Trophoblast cell (in vitro differentiated cells and primary cell): ENCODE results near the gene RBM33.

Experiments
- DNase-seq, 2 donors: peaks; one replicate each; pipeline ENCODE4 v3.0.0-alpha.2; 2016
- H2AFZ ChIP-seq: 2 replicates; pipeline ENCODE4 v1.6.1; 2013; ENCODE audit warnings: low read length, moderate library complexity, mild to moderate bottlenecking; ENCODE audit not compliant: insufficient read depth, poor library complexity
- H2AK5ac ChIP-seq: 2 replicates; pipeline ENCODE4 v1.6.1; 2013; ENCODE audit warnings: mild to moderate bottlenecking, low read length
- H2BK120ac ChIP-seq: 2 replicates; pipeline ENCODE4 v1.6.1; 2013; ENCODE audit warnings: low read length, mild to moderate bottlenecking, moderate library complexity; ENCODE audit not compliant: insufficient read depth, poor library complexity
- H2BK12ac ChIP-seq: 2 replicates; pipeline ENCODE4 v1.6.1; 2013; ENCODE audit warnings: mild to moderate bottlenecking, low read length, moderate library complexity
- H2BK5ac ChIP-seq: 2 replicates; pipeline ENCODE4 v1.6.1; 2013; ENCODE audit warnings: low read length, low read depth, moderate library complexity, mild to moderate bottlenecking; ENCODE audit not compliant: poor library complexity
- H3K14ac ChIP-seq: 2 replicates; pipeline ENCODE4 v1.6.1; 2013; ENCODE audit warnings: mild to moderate bottlenecking, low read length
- H3K18ac ChIP-seq: 2 replicates; pipeline ENCODE4 v1.6.1; 2013; ENCODE audit warnings: mild to moderate bottlenecking, low read length
- H3K23ac ChIP-seq: 2 replicates; pipeline ENCODE4 v1.6.1; 2013; ENCODE audit warnings: low read length
- H3K27ac ChIP-seq: 2 replicates; pipeline ENCODE4 v1.5.1; 2013; ENCODE audit warnings: low read depth, mild to moderate bottlenecking, inconsistent platforms, low read length, moderate library complexity
- H3K27me3 ChIP-seq: 2 replicates; pipeline ENCODE4 v1.6.1; 2013; ENCODE audit warnings: inconsistent platforms, mild to moderate bottlenecking, low read length, moderate library complexity; ENCODE audit not compliant: insufficient read depth
- H3K36me3 ChIP-seq, 2 experiments: 1 replicate in 1 of 2; 2 replicates in 1 of 2; pipeline ENCODE4 v1.6.1; 2013; ENCODE audit warnings: low read length in 2 of 2, mild to moderate bottlenecking in 2 of 2, moderate library complexity in 1 of 2; ENCODE audit not compliant: insufficient read depth in 2 of 2, control insufficient read depth in 1 of 2
- H3K4ac ChIP-seq: 2 replicates; pipeline ENCODE4 v1.6.1; 2013; ENCODE audit warnings: low read depth, mild to moderate bottlenecking, low read length, moderate library complexity
- H3K4me1 ChIP-seq, 2 experiments: 1 replicate in 1 of 2; 2 replicates in 1 of 2; pipeline ENCODE4 v1.6.1; 2013; ENCODE audit warnings: low read length in 2 of 2, mild to moderate bottlenecking in 2 of 2, moderate library complexity in 1 of 2; ENCODE audit not compliant: insufficient read depth in 2 of 2, control insufficient read depth in 1 of 2
- H3K4me2 ChIP-seq: 2 replicates; pipeline ENCODE4 v1.6.1; 2013; ENCODE audit warnings: inconsistent platforms, mild to moderate bottlenecking, low read length, moderate library complexity
- H3K4me3 ChIP-seq: 2 replicates; pipeline ENCODE4 v1.5.1; 2013; ENCODE audit warnings: mild to moderate bottlenecking, low read depth, low read length, inconsistent platforms
- H3K79me1 ChIP-seq: one replicate; pipeline ENCODE4 v1.6.1; 2013; ENCODE audit warnings: low read length
- H3K79me2 ChIP-seq: 2 replicates; pipeline ENCODE4 v1.6.1; 2013; ENCODE audit warnings: low read length, mild to moderate bottlenecking; ENCODE audit not compliant: control insufficient read depth, insufficient read depth, poor library complexity
- H3K9ac ChIP-seq: 2 replicates; pipeline ENCODE4 v1.6.1; 2013; ENCODE audit warnings: mild to moderate bottlenecking, low read length
- H3K9me3 ChIP-seq: 2 replicates; pipeline ENCODE4 v1.6.1; 2013; ENCODE audit warnings: low read depth, mild to moderate bottlenecking, control low read depth, inconsistent platforms, low read length; ENCODE audit not compliant: insufficient read depth
- H4K12ac ChIP-seq: 2 replicates; pipeline ENCODE4 v1.6.1; 2013; ENCODE audit warnings: low read depth, mild to moderate bottlenecking, low read length, moderate library complexity
- H4K8ac ChIP-seq: 2 replicates; pipeline ENCODE4 v1.6.1; 2013; ENCODE audit warnings: low read depth, mild to moderate bottlenecking, low read length, moderate library complexity
- H4K91ac ChIP-seq: one replicate; pipeline ENCODE4 v1.6.1; 2013; ENCODE audit warnings: low read depth, mild to moderate bottlenecking, low read length, moderate library complexity
- WGBS: extraction: QIAGEN DNeasy Blood & Tissue Kit; methylation state at CpG from one replicate; pipeline ENCODE4 v1.1.7; 2013; ENCODE audit warnings: missing lambda C conversion rate; ENCODE audit not compliant: insufficient read length, insufficient coverage; ENCODE audit errors: extremely low coverage; 5-methylcytosine and 5-hydroxymethylcytosine counted together

RBM33 gene

DNA sequence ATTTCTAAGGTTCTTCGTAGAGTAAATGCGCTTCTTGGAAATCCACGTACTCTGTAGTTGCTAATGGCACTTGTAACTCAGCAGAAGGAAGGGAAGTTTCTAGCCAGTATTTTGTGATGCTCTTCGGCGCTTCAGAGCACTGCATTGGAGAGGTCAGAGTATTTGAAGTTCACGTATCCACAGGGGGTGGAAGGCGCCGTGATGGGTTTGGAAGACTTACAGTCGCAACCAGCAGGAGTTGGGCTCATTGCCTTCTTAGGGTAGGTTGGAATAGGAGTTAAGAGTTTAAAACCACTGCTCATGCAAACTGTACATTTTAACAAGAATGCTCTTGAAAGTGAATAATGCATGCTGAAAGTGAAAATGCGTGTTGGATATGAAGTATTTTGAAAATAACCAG, 118.7 kb downstream of the RBM33 start:
- H3K79me2 ChIP-seq, result no peaks in the 10 kb centered on the region
- H3K23ac ChIP-seq, result no peak overlapping the region
- H4K8ac ChIP-seq, result no peak overlapping the region
- no CpG with 5 or more reads among the region's 10 CpGs for WGBS
- H3K4me1 ChIP-seq, result peaks cover 0 to 2% of the 10 kb centered on the region in 2 experiments
- no peaks in the 10 kb centered on the region for H3K79me1 ChIP-seq
- no peak overlapping the region for H2AFZ ChIP-seq
- no peak for DNase-seq
- no peak overlapping the region for H2BK120ac ChIP-seq
- no peak overlapping the region for H2BK12ac ChIP-seq
- H4K12ac ChIP-seq, result no peak overlapping the region
- H2AK5ac ChIP-seq, result no peak overlapping the region
- no peak overlapping the region for H3K4me2 ChIP-seq
- H3K4me3 ChIP-seq, result no peak overlapping the region
- no peaks in the 10 kb centered on the region for H3K9me3 ChIP-seq
- no peak overlapping the region for H3K18ac ChIP-seq
- H3K4ac ChIP-seq, result no peak overlapping the region
- no peak overlapping the region for H3K9ac ChIP-seq
- H4K91ac ChIP-seq, result no peak overlapping the region
- no peaks in the 10 kb centered on the region for H3K27me3 ChIP-seq
- no peak overlapping the region for H3K27ac ChIP-seq
- no peak overlapping the region for H2BK5ac ChIP-seq
- no peak overlapping the region for H3K14ac ChIP-seq
- peaks cover 20 to 38% of the 10 kb centered on the region in 2 experiments for H3K36me3 ChIP-seq

- H3K23ac ChIP-seq, result no peak overlapping the region
- peaks cover 17 to 35% of the 10 kb centered on the region in 2 experiments for H3K36me3 ChIP-seq
- no peak overlapping the region for H3K18ac ChIP-seq
- H3K79me2 ChIP-seq, result no peaks in the 10 kb centered on the region
- no peaks in the 10 kb centered on the region for H3K9me3 ChIP-seq
- no peak overlapping the region for H2AK5ac ChIP-seq
- H3K14ac ChIP-seq, result no peak overlapping the region
- no peak overlapping the region for H3K9ac ChIP-seq
- no peak overlapping the region for H4K12ac ChIP-seq
- H3K27me3 ChIP-seq, result no peaks in the 10 kb centered on the region
- H2BK5ac ChIP-seq, result no peak overlapping the region
- WGBS, result no CpG with 5 or more reads among the region's 27 CpGs
- H4K8ac ChIP-seq, result no peak overlapping the region
- no peak overlapping the region for H3K27ac ChIP-seq
- H3K79me1 ChIP-seq, result no peaks in the 10 kb centered on the region
- no peak overlapping the region for H4K91ac ChIP-seq
- H2AFZ ChIP-seq, result no peak overlapping the region
- H3K4me1 ChIP-seq, result peaks cover 0 to 2% of the 10 kb centered on the region in 2 experiments
- DNase-seq, result no peak
- H2BK120ac ChIP-seq, result no peak overlapping the region
- H2BK12ac ChIP-seq, result no peak overlapping the region
- H3K4me3 ChIP-seq, result no peak overlapping the region
- H3K4me2 ChIP-seq, result no peak overlapping the region
- no peak overlapping the region for H3K4ac ChIP-seq
Measured at GRCh38 chr7:155763691-155764437, 119.4 kb downstream of the RBM33 start.

- Histone ChIP-seq H4K12ac (no peak overlapping the region), H2AK5ac (no peak overlapping the region), H3K4me1 (peaks cover 0 to 2% of the 10 kb centered on the region in 2 experiments), H4K91ac (no peak overlapping the region), H3K9ac (no peak overlapping the region), H3K23ac (no peak overlapping the region), H2BK120ac (no peak overlapping the region), H3K14ac (no peak overlapping the region), H3K9me3 (no peaks in the 10 kb centered on the region), H3K36me3 (peaks cover 21 to 38% of the 10 kb centered on the region in 2 experiments), H3K79me2 (no peaks in the 10 kb centered on the region), H4K8ac (no peak overlapping the region), H3K27ac (no peak overlapping the region), H2BK5ac (no peak overlapping the region), H3K4me3 (no peak overlapping the region), H3K4ac (no peak overlapping the region), H3K18ac (no peak overlapping the region), H3K79me1 (no peaks in the 10 kb centered on the region), H2BK12ac (no peak overlapping the region), H3K4me2 (no peak overlapping the region), H3K27me3 (no peaks in the 10 kb centered on the region), H2AFZ (no peak overlapping the region)
- DNase-seq, result no peak
- no CpG with 5 or more reads among the region's 7 CpGs for WGBS
Measured at GRCh38 chr7:155764438-155764793, 120.0 kb downstream of the RBM33 start.

DNA sequence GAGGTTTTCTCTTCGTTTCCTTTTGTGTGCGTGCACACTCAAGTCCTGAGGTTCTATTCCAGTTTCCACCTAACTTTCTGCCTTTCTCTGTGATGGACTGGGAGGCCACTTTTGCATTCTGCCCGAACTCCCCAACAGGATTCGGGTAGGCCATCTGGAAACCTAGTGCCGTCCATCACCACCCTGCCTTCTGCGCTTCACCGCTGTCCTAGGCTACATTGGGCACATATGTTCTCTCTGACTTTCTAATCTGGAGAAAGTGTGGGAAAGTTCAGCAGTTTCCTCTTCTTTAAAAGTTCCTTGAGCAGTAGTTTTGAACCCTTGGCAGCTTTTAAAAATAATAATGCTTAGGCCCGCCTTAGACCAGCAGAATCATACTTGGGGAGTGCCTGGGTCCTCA, 121.0 kb downstream of the RBM33 start:
- Histone ChIP-seq H2BK120ac (no peak overlapping the region), H3K27ac (no peak overlapping the region), H3K9me3 (no peaks in the 10 kb centered on the region), H3K4me2 (no peak overlapping the region), H3K27me3 (no peaks in the 10 kb centered on the region), H3K23ac (no peak overlapping the region), H3K9ac (no peak overlapping the region), H3K14ac (no peak overlapping the region), H4K91ac (no peak overlapping the region), H3K4me1 (peaks cover 0 to 2% of the 10 kb centered on the region in 2 experiments), H3K18ac (no peak overlapping the region), H3K4ac (no peak overlapping the region), H2BK12ac (no peak overlapping the region), H3K79me1 (no peaks in the 10 kb centered on the region), H3K36me3 (peaks cover 24 to 43% of the 10 kb centered on the region in 2 experiments), H2AK5ac (no peak overlapping the region), H2BK5ac (no peak overlapping the region), H4K12ac (no peak overlapping the region), H4K8ac (no peak overlapping the region), H3K79me2 (no peaks in the 10 kb centered on the region), H2AFZ (no peak overlapping the region), H3K4me3 (no peak overlapping the region)
- no peak for DNase-seq
- WGBS, result no CpG with 5 or more reads among the region's 8 CpGs
